Stimulated activated naive CD8-positive, alpha-beta T cell treated with anti-CD3 and anti-CD28 coated beads, Interleukin-15, Interleukin-2, amounts not matched to agents 100 U/mL and 50 U/mL, for 24 hours (primary cell): ENCODE measurements around the gene SNX9.

ENCODE experiments used
- ATAC-seq: fragments of 150-1000 bp; cut with Tn5 transposase; one replicate; pipeline ENCODE4 v1.10.0; 2021
- DNase-seq: peaks from one replicate; pipeline ENCODE4 v3.0.0; 2021

Gene SNX9

GRCh38 chr6:157804448-157805327 is 18.4 kb upstream of the SNX9 start:
- ATAC-seq (peak; percentile 81), DNase-seq (peak; percentile 34)

- no peak for ATAC-seq
Measured at GRCh38 chr6:157806131-157806855, 16.8 kb upstream of the SNX9 start.

GRCh38 chr6:157806856-157807215 is 16.2 kb upstream of the SNX9 start:
- DNase-seq (no peak), ATAC-seq (no peak)

More at GRCh38 chr6:157806131-157806855, 16.8 kb upstream of the SNX9 start:
- DNase-seq = no peak

GRCh38 chr6:157808405-157808950 is 14.6 kb upstream of the SNX9 start:
- no peak for DNase-seq
- no peak for ATAC-seq

GRCh38 chr6:157809613-157810012 is 13.4 kb upstream of the SNX9 start:
- ATAC-seq (no peak), DNase-seq (no peak)

GRCh38 chr6:157811137-157811475 is 11.9 kb upstream of the SNX9 start:
- no peak for DNase-seq
- no peak for ATAC-seq

GRCh38 chr6:157811476-157812173 is 11.4 kb upstream of the SNX9 start:
- DNase-seq = no peak
- no peak for ATAC-seq

GRCh38 chr6:157812425-157813171 is 10.4 kb upstream of the SNX9 start:
- ATAC-seq (peak; percentile 26), DNase-seq (no peak)

- ATAC-seq (peak; percentile 81), DNase-seq (no peak)
Measured at GRCh38 chr6:157813191-157813590, 9.9 kb upstream of the SNX9 start.

GRCh38 chr6:157813750-157814455 is 9.1 kb upstream of the SNX9 start:
- DNase-seq (no peak), ATAC-seq (no peak)

- DNase-seq (no peak), ATAC-seq (peak; percentile 50)
Measured at GRCh38 chr6:157814883-157815282, 8.2 kb upstream of the SNX9 start.

GRCh38 chr6:157821342-157822033 is 1.6 kb upstream of the SNX9 start:
- ATAC-seq (no peak), DNase-seq (no peak)

- DNase-seq = no peak
- ATAC-seq = no peak
Measured at GRCh38 chr6:157822245-157823000, 623 bp upstream of the SNX9 start.

- ATAC-seq (peak; percentile 76), DNase-seq (peak; percentile 78)
Measured at GRCh38 chr6:157823528-157824370, 703 bp downstream of the SNX9 start.

GRCh38 chr6:157825243-157825904 is 2.3 kb downstream of the SNX9 start:
- ATAC-seq (no peak), DNase-seq (no peak)

- peak; percentile 48 for ATAC-seq
- DNase-seq = no peak
Measured at GRCh38 chr6:157830354-157831017, 7.4 kb downstream of the SNX9 start.

GRCh38 chr6:157831018-157831369 is 7.9 kb downstream of the SNX9 start:
- ATAC-seq = no peak

More at GRCh38 chr6:157831018-157831369, 7.9 kb downstream of the SNX9 start:
- no peak for DNase-seq
